WERI-Rb-1 (cell line): Measurements from ENCODE around the gene LCE3C.
"Not testable (repeated sequence)": the region's sequence is repeated elsewhere in the genome, so short reads cannot be mapped to it uniquely, and the experiment has no call there.

Source experiments
- DNase-seq: peaks from one replicate; pipeline ENCODE4 v3.0.0-alpha.2; 2020
- H3K27ac ChIP-seq: fragments of 250-450 bp; sonication (Bioruptor Pico); 2 replicates; pipeline ENCODE4 v1.5.1; 2020; ENCODE audit warnings: mild to moderate bottlenecking, moderate library complexity
- H3K27me3 ChIP-seq: fragments of 250-450 bp; sonication (Bioruptor Pico); 2 replicates; pipeline ENCODE4 v1.5.1; 2021; ENCODE audit warnings: mild to moderate bottlenecking, low read depth, moderate library complexity; ENCODE audit not compliant: insufficient read depth, severe bottlenecking
- H3K36me3 ChIP-seq: fragments of 250-450 bp; sonication (Bioruptor Pico); 2 replicates; pipeline ENCODE4 v1.5.1; 2020; ENCODE audit warnings: mild to moderate bottlenecking, moderate library complexity
- H3K4me3 ChIP-seq: 2 replicates; pipeline ENCODE4 v1.5.1; 2011; ENCODE audit warnings: low read depth, mild to moderate bottlenecking, control low read depth, low read length
- H3K9me3 ChIP-seq: fragments of 250-450 bp; sonication (Bioruptor Pico); 2 replicates; pipeline ENCODE4 v1.5.1; 2021; ENCODE audit warnings: mild to moderate bottlenecking, moderate library complexity; ENCODE audit not compliant: severe bottlenecking
- CTCF ChIP-seq: IDR thresholded peaks from 2 replicates; pipeline ENCODE4 v1.5.1; 2011; ENCODE audit warnings: low read depth, mild to moderate bottlenecking, control low read depth, inconsistent platforms, low read length

The LCE3C gene

GRCh38 chr1:152599934-152600333 is at the start of gene LCE3C:
Gene LCE3C, plus strand, starts transcription at chr1:152600234. Its CDS starts 498 bp downstream, at chr1:152600732.
- Histone ChIP-seq H3K4me3 (no peak within 1 kb of the TSS), H3K27me3 (no peaks in the 10 kb centered on the region), H3K36me3 (no peaks in the 10 kb centered on the region), H3K27ac (no peak within 1 kb of the TSS), H3K9me3 (no peaks in the 10 kb centered on the region)
- no peak for TF ChIP-seq CTCF
- no peak for DNase-seq

- H3K4me3 ChIP-seq = no peak overlapping the region
- H3K9me3 ChIP-seq = no peaks in the 10 kb centered on the region
Observed at GRCh38 chr1:152565115-152565514, 34.9 kb upstream of the LCE3C start.

GRCh38 chr1:152565535-152566215 is 34.4 kb upstream of the LCE3C start:
- peaks cover 98% of the 10 kb centered on the region for H3K27me3 ChIP-seq
- H3K27ac ChIP-seq = no peak overlapping the region
- H3K9me3 ChIP-seq = no peaks in the 10 kb centered on the region
- no peak for DNase-seq
- TF ChIP-seq CTCF = no peak
- H3K36me3 ChIP-seq = no peaks in the 10 kb centered on the region
- H3K4me3 ChIP-seq = no peak overlapping the region

More at GRCh38 chr1:152565115-152565514, 34.9 kb upstream of the LCE3C start:
- TF ChIP-seq CTCF = no peak
- Histone ChIP-seq H3K36me3 (no peaks in the 10 kb centered on the region), H3K27ac (no peak overlapping the region), H3K27me3 (peaks cover 100% of the 10 kb centered on the region)
- no peak for DNase-seq

GRCh38 chr1:152566681-152567080 is 33.4 kb upstream of the LCE3C start, which contains the start of gene LCE3E:
Gene LCE3E, minus strand, starts transcription at chr1:152566780. Its CDS starts 572 bp downstream, at chr1:152566208.
- Histone ChIP-seq H3K27me3 (peaks cover 98% of the 10 kb centered on the region), H3K27ac (no peak within 1 kb of the TSS), H3K9me3 (no peaks in the 10 kb centered on the region), H3K36me3 (no peaks in the 10 kb centered on the region), H3K4me3 (no peak within 1 kb of the TSS)
- no peak for TF ChIP-seq CTCF
- no peak for DNase-seq

GRCh38 chr1:152577168-152577567 is 22.9 kb upstream of the LCE3C start:
- Histone ChIP-seq H3K27ac (no peak overlapping the region), H3K4me3 (no peak overlapping the region), H3K27me3 (peaks cover 96% of the 10 kb centered on the region), H3K9me3 (no peaks in the 10 kb centered on the region), H3K36me3 (no peaks in the 10 kb centered on the region)
- DNase-seq = no peak
- no peak for TF ChIP-seq CTCF

GRCh38 chr1:152579526-152579925 is 20.5 kb upstream of the LCE3C start:
- not testable (repeated sequence) for H3K36me3 ChIP-seq, DNase-seq, H3K27ac ChIP-seq, H3K9me3 ChIP-seq, H3K4me3 ChIP-seq
- H3K27me3 ChIP-seq = peaks cover 81% of the 10 kb centered on the region
